HCT116 (cell line): ENCODE results near the gene DGKB. TPM values are rescaled to one million over a fixed set of nuclear protein-coding genes. Genes with fewer than 3 reads are reported as not detected.

Experiments
- ATAC-seq: fragments of 200-7000 bp; cut with Tn5 transposase; 2 replicates; pipeline ENCODE4 v1.9.1; 2020; ENCODE audit warnings: mild to moderate bottlenecking, moderate library complexity
- BruUV-seq: library from RNA; stranded (reverse); fragments of 400-500 nt; replicated peaks from 2 replicates; lab custom pipeline; 2021; lab: Mats Ljungman, UMichigan
- CTCF ChIA-PET: fragments of 300-600 bp; sonication (Branson Sonifier 250); formaldehyde crosslinking; loops from one replicate; lab custom pipeline; 2021; ENCODE audit warnings: antibody characterized with exemption; lab: Charles Lee
- POLR2A ChIA-PET: fragments of 300-600, 350-600 bp; sonication (Branson Sonifier 250); formaldehyde crosslinking; loops from one replicate; lab custom pipeline; 2021; ENCODE audit warnings: antibody characterized with exemption; lab: Charles Lee
- RAD21 ChIA-PET, 2 experiments: fragments of 300-600 bp; sonication (Branson Sonifier 250); formaldehyde crosslinking; loops; one replicate each; lab custom pipeline; 2023; ENCODE audit warnings: low total read pairs in 2 of 2; ENCODE audit not compliant: uncharacterized antibody in 2 of 2, unreplicated experiment in 2 of 2, low non-redundant PET in 1 of 2; lab: Charles Lee
- DNase-seq: peaks from one replicate; pipeline ENCODE4 v3.0.0-alpha.2; 2010; ENCODE audit warnings: low read depth, low spot score
- H2AFZ ChIP-seq: fragments of 200-600 bp; shearing (Covaris generic), sonication (generic); 2 replicates; pipeline ENCODE4 v1.6.1; 2017; ENCODE audit warnings: low read depth, mixed run types, mixed read lengths, antibody characterized with exemption, low read length; ENCODE audit not compliant: poor library complexity, severe bottlenecking
- H3K27ac ChIP-seq: 2 replicates; pipeline ENCODE4 v1.5.1; 2012; ENCODE audit warnings: low read depth, low read length
- H3K27me3 ChIP-seq: fragments of 200-600 bp; sonication (generic); 2 replicates; pipeline ENCODE4 v1.6.1; 2016; ENCODE audit warnings: mixed run types, low read length, mixed read lengths; ENCODE audit not compliant: insufficient read depth
- H3K36me3 ChIP-seq, 2 experiments: fragments of 200-500 bp in 1 of 2; fragments of 200-600 bp in 1 of 2; sonication (Bioruptor generic) in 1 of 2; sonication (generic) in 1 of 2; 2 replicates each; pipeline versions ENCODE4 v1.5.1 to v1.6.1; 2014 to 2016; ENCODE audit warnings: low read length in 2 of 2, inconsistent platforms in 1 of 2, mixed read lengths in 1 of 2, mixed run types in 1 of 2; ENCODE audit not compliant: insufficient read depth in 2 of 2, control insufficient read depth in 1 of 2
- H3K4me1 ChIP-seq, 2 experiments: fragments of 200-600 bp in 1 of 2; sonication (generic) in 1 of 2; 2 replicates each; pipeline versions ENCODE4 v1.5.1 to v1.6.1; 2012 to 2017; ENCODE audit warnings: low read length in 2 of 2, inconsistent platforms in 1 of 2, mild to moderate bottlenecking in 1 of 2, mixed read lengths in 1 of 2, mixed run types in 1 of 2, moderate library complexity in 1 of 2; ENCODE audit not compliant: insufficient read depth in 2 of 2, control insufficient read depth in 1 of 2
- H3K4me2 ChIP-seq: fragments of 200-600 bp; sonication (generic); 2 replicates; pipeline ENCODE4 v1.6.1; 2017; ENCODE audit warnings: mixed run types, low read length, mixed read lengths
- H3K4me3 ChIP-seq, 2 experiments: fragments of 200-600 bp in 1 of 2; sonication (generic) in 1 of 2; replicated peaks in 1 of 2; 2 replicates each; pipeline ENCODE4 v1.5.1; 2011 to 2016; ENCODE audit warnings: low read length in 2 of 2, control low read depth in 1 of 2, low read depth in 1 of 2, mild to moderate bottlenecking in 1 of 2, mixed read lengths in 1 of 2, mixed run types in 1 of 2
- H3K79me2 ChIP-seq: fragments of 200-600 bp; sonication (generic); 2 replicates; pipeline ENCODE4 v1.6.1; 2017; ENCODE audit warnings: mild to moderate bottlenecking, mixed run types, low read length, moderate library complexity, mixed read lengths; ENCODE audit not compliant: insufficient read depth
- H3K9ac ChIP-seq: fragments of 200-600 bp; sonication (generic); 2 replicates; pipeline ENCODE4 v1.6.1; 2016; ENCODE audit warnings: low read length, mixed read lengths
- H3K9me2 ChIP-seq: fragments of 200-600 bp; sonication (generic), shearing (Covaris generic); 2 replicates; pipeline ENCODE4 v1.6.1; 2017; ENCODE audit warnings: mixed run types, mild to moderate bottlenecking, moderate library complexity; ENCODE audit not compliant: insufficient read depth
- H3K9me3 ChIP-seq, 2 experiments: fragments of 200-500 bp in 1 of 2; fragments of 200-600 bp in 1 of 2; sonication (Bioruptor generic) in 1 of 2; sonication (generic) in 1 of 2; 2 replicates each; pipeline ENCODE4 v1.6.1; 2014 to 2017; ENCODE audit warnings: low read length in 2 of 2, mixed read lengths in 2 of 2, inconsistent platforms in 1 of 2, low read depth in 1 of 2, mild to moderate bottlenecking in 1 of 2, mixed run types in 1 of 2, moderate library complexity in 1 of 2; ENCODE audit not compliant: control insufficient read depth in 1 of 2, insufficient read depth in 1 of 2
- H4K20me1 ChIP-seq: fragments of 200-600 bp; sonication (generic), shearing (Covaris generic); 2 replicates; pipeline ENCODE4 v1.6.1; 2017; ENCODE audit warnings: mixed run types, mild to moderate bottlenecking, moderate library complexity; ENCODE audit not compliant: insufficient read depth
- ATF3 ChIP-seq: IDR thresholded peaks from 2 replicates; pipeline ENCODE4 v1.6.1; 2012
- CBX3 ChIP-seq: IDR thresholded peaks from 2 replicates; pipeline ENCODE4 v1.6.1; 2012; ENCODE audit warnings: low read depth
- CEBPB ChIP-seq: IDR thresholded peaks from 2 replicates; pipeline ENCODE4 v1.6.1; 2012; ENCODE audit warnings: low read depth
- ELF1 ChIP-seq: IDR thresholded peaks from 2 replicates; pipeline ENCODE4 v1.6.1; 2012; ENCODE audit warnings: low read depth, borderline replicate concordance
- EZH2 ChIP-seq: fragments of 200-600 bp; sonication (generic); IDR thresholded peaks from 2 replicates; pipeline ENCODE4 v1.6.1; 2017; ENCODE audit warnings: antibody characterized with exemption, mixed run types
- FOSL1 ChIP-seq: IDR thresholded peaks from 2 replicates; pipeline ENCODE4 v1.6.1; 2012; ENCODE audit warnings: low read depth
- MAX ChIP-seq: IDR thresholded peaks from 2 replicates; pipeline ENCODE4 v1.6.1; 2012
- POLR2A ChIP-seq: IDR thresholded peaks from 2 replicates; pipeline ENCODE4 v1.7.0; 2011; ENCODE audit warnings: borderline replicate concordance; ENCODE audit not compliant: insufficient read depth, insufficient read length; ENCODE audit errors: extremely low read depth
- POLR2AphosphoS5 ChIP-seq: IDR thresholded peaks from 2 replicates; pipeline ENCODE4 v1.6.1; 2011; ENCODE audit warnings: mild to moderate bottlenecking, low read depth, low read length, moderate library complexity
- RAD21 ChIP-seq: IDR thresholded peaks from 2 replicates; pipeline ENCODE4 v1.6.1; 2012; ENCODE audit warnings: low read depth, mild to moderate bottlenecking
- REST ChIP-seq: IDR thresholded peaks from 2 replicates; pipeline ENCODE4 v1.6.1; 2012; ENCODE audit warnings: low read depth
- TCF7L2 ChIP-seq: IDR thresholded peaks from 2 replicates; pipeline ENCODE4 v1.7.0; 2011; ENCODE audit warnings: borderline replicate concordance, inconsistent platforms; ENCODE audit not compliant: insufficient read depth, insufficient read length; ENCODE audit errors: extremely low read depth
- YY1 ChIP-seq: IDR thresholded peaks from 2 replicates; pipeline ENCODE4 v1.6.1; 2011; ENCODE audit warnings: low read length, low read depth, moderate library complexity, mild to moderate bottlenecking; ENCODE audit not compliant: insufficient replicate concordance; ENCODE audit errors: extremely low read depth
- ZBTB33 ChIP-seq: IDR thresholded peaks from 2 replicates; pipeline ENCODE4 v1.6.1; 2011; ENCODE audit warnings: mild to moderate bottlenecking, low read length, moderate library complexity; ENCODE audit not compliant: insufficient replicate concordance; ENCODE audit errors: extremely low read depth
- ZFX ChIP-seq: fragments of 450-650 bp; IDR thresholded peaks from 2 replicates; pipeline ENCODE4 v1.6.1; 2017
- intact Hi-C: fragments of 100-400 bp; cut with micrococcal nuclease; formaldehyde crosslinking; loops from 2 replicates; pipeline ENCODE4 v1.10.0; 2022
- total RNA-seq: library from RNA; stranded (reverse); gene quantifications from one replicate; pipeline ENCODE4 v1.2.1, GENCODE V29; 2021; ENCODE audit not compliant: unreplicated experiment

Gene DGKB
- total RNA-seq, 1 experiment from 2014 or later, result 0.05 TPM

GRCh38 chr7:14837216-14837615 lies 65.3 kb downstream of the DGKB start:
- ChIA-PET POLR2A (no interaction called here), CTCF (no interaction called here), RAD21 (no interaction called here)
- Histone ChIP-seq H3K9me3 (no peaks in the 10 kb centered on the region), H3K27ac (no peak overlapping the region), H3K36me3 (no peaks in the 10 kb centered on the region), H3K4me3 (no peak overlapping the region), H3K9me2 (no peaks in the 10 kb centered on the region), H3K79me2 (no peaks in the 10 kb centered on the region), H3K4me2 (no peak overlapping the region), H4K20me1 (no peaks in the 10 kb centered on the region), H3K27me3 (no peaks in the 10 kb centered on the region), H3K9ac (no peak overlapping the region), H2AFZ (peak overlapping the region; percentile 1), H3K4me1 (peaks cover 0 to 9% of the 10 kb centered on the region in 2 experiments; a peak in 2 of 4 replicates)
- intact Hi-C loops, result no loop called here
- DNase-seq (no peak), ATAC-seq (no peak)
- no TSS peak for BruUV-seq
- TF ChIP-seq TCF7L2, result no peak
- no peak for TF ChIP-seq CEBPB
- TF ChIP-seq POLR2A, result no peak
- no peak for TF ChIP-seq CBX3
- no peak for TF ChIP-seq EZH2
- no peak for TF ChIP-seq YY1
- no peak for TF ChIP-seq ZBTB33
- no peak for TF ChIP-seq REST
- TF ChIP-seq RAD21, result no peak
- no peak for TF ChIP-seq ATF3
- TF ChIP-seq ELF1, result no peak
- no peak for TF ChIP-seq POLR2AphosphoS5
- no peak for TF ChIP-seq MAX
- TF ChIP-seq ZFX, result no peak
- no peak for TF ChIP-seq FOSL1
